IMR-90 (cell line): ENCODE data around the gene ZNF524. TPM values are rescaled to one million over a fixed set of nuclear protein-coding genes. Genes with fewer than 3 reads are reported as not detected.

Experiments
- ATAC-seq: fragments of 200-7000 bp; cut with Tn5 transposase; 2 replicates; pipeline ENCODE4 v1.9.1; 2020; ENCODE audit warnings: low read depth, mild to moderate bottlenecking, moderate library complexity
- BruUV-seq: library from RNA; stranded (reverse); fragments of 400-500 nt; replicated peaks from 2 replicates; lab custom pipeline; 2021; lab: Mats Ljungman, UMichigan
- CTCF ChIA-PET: fragments of 300-600 bp; formaldehyde crosslinking; extraction: SDS; loops from one replicate; lab custom pipeline; 2021; ENCODE audit warnings: antibody characterized with exemption; lab: Yijun Ruan, JAX
- POLR2A ChIA-PET: fragments of 300-600 bp; sonication (Branson Sonifier 250); formaldehyde crosslinking; loops from one replicate; lab custom pipeline; 2022; ENCODE audit warnings: antibody characterized with exemption; ENCODE audit not compliant: unreplicated experiment; lab: Charles Lee
- DNase-seq: peaks from one replicate; pipeline ENCODE4 v3.0.0; 2013
- H2AFZ ChIP-seq: replicated peaks from 2 replicates; pipeline ENCODE3; 2013; ENCODE audit warnings: low read length, mild to moderate bottlenecking; ENCODE audit not compliant: poor library complexity
- H2AK5ac ChIP-seq: 2 replicates; pipeline ENCODE4 v1.6.1; 2013; ENCODE audit warnings: low read depth, low read length, inconsistent platforms
- H2AK9ac ChIP-seq: replicated peaks from 2 replicates; pipeline ENCODE3; 2013; ENCODE audit warnings: mild to moderate bottlenecking, low read depth, low read length, moderate library complexity; ENCODE audit not compliant: poor library complexity
- H2BK120ac ChIP-seq: 2 replicates; pipeline ENCODE4 v1.6.1; 2013; ENCODE audit warnings: low read depth, low read length, inconsistent platforms
- H2BK15ac ChIP-seq: 3 replicates; pipeline ENCODE4 v1.6.1; 2013; ENCODE audit warnings: low read depth, low read length, inconsistent platforms
- H2BK20ac ChIP-seq: 2 replicates; pipeline ENCODE4 v1.6.1; 2013; ENCODE audit warnings: low read depth, mild to moderate bottlenecking, inconsistent platforms, low read length, moderate library complexity
- H2BK5ac ChIP-seq: 2 replicates; pipeline ENCODE4 v1.6.1; 2013; ENCODE audit warnings: mild to moderate bottlenecking, low read depth, low read length, inconsistent platforms; ENCODE audit not compliant: poor library complexity, severe bottlenecking
- H3K14ac ChIP-seq: replicated peaks from 2 replicates; pipeline ENCODE4 v1.6.1; 2013; ENCODE audit warnings: low read depth, low read length, inconsistent platforms
- H3K18ac ChIP-seq: 2 replicates; pipeline ENCODE4 v1.6.1; 2013; ENCODE audit warnings: low read depth, low read length, control low read depth
- H3K23ac ChIP-seq: 2 replicates; pipeline ENCODE4 v1.6.1; 2013; ENCODE audit warnings: low read depth, low read length, inconsistent platforms
- H3K27ac ChIP-seq: 2 replicates; pipeline ENCODE4 v1.5.1; 2013; ENCODE audit warnings: mild to moderate bottlenecking, control low read depth, low read length; ENCODE audit not compliant: insufficient read depth
- H3K27me3 ChIP-seq: 2 replicates; pipeline ENCODE4 v1.6.1; 2013; ENCODE audit warnings: low read length; ENCODE audit not compliant: control insufficient read depth, insufficient read depth
- H3K36me3 ChIP-seq: 2 replicates; pipeline ENCODE4 v1.6.1; 2013; ENCODE audit warnings: low read length, mixed read lengths; ENCODE audit not compliant: control insufficient read depth, insufficient read depth
- H3K4ac ChIP-seq: 2 replicates; pipeline ENCODE4 v1.6.1; 2013; ENCODE audit warnings: low read depth, low read length, inconsistent platforms
- H3K4me1 ChIP-seq: 2 replicates; pipeline ENCODE4 v1.6.1; 2013; ENCODE audit warnings: low read length, mixed read lengths; ENCODE audit not compliant: control insufficient read depth, insufficient read depth
- H3K4me2 ChIP-seq: 2 replicates; pipeline ENCODE4 v1.6.1; 2013; ENCODE audit warnings: low read depth, mild to moderate bottlenecking, control low read depth, low read length, moderate library complexity
- H3K4me3 ChIP-seq: 2 replicates; pipeline ENCODE4 v1.5.1; 2013; ENCODE audit warnings: low read depth, mild to moderate bottlenecking, control low read depth, low read length, moderate library complexity; ENCODE audit not compliant: insufficient read depth
- H3K56ac ChIP-seq: 2 replicates; pipeline ENCODE4 v1.6.1; 2013; ENCODE audit warnings: low read length, inconsistent platforms; ENCODE audit not compliant: insufficient read depth; ENCODE audit errors: extremely low read depth
- H3K79me1 ChIP-seq, 2 experiments: 2 replicates each; pipeline ENCODE4 v1.6.1; 2013; ENCODE audit warnings: low read length in 2 of 2, inconsistent platforms in 1 of 2, low read depth in 1 of 2
- H3K9ac ChIP-seq: 2 replicates; pipeline ENCODE4 v1.6.1; 2013; ENCODE audit warnings: low read depth, low read length, control low read depth
- H3K9me1 ChIP-seq: 2 replicates; pipeline ENCODE4 v1.6.1; 2013; ENCODE audit warnings: low read length, inconsistent platforms; ENCODE audit not compliant: insufficient read depth
- H3K9me3 ChIP-seq: 2 replicates; pipeline ENCODE4 v1.6.1; 2013; ENCODE audit warnings: low read length; ENCODE audit not compliant: control insufficient read depth, insufficient read depth
- H4K20me1 ChIP-seq: 2 replicates; pipeline ENCODE4 v1.6.1; 2013; ENCODE audit warnings: low read length, inconsistent platforms; ENCODE audit not compliant: insufficient read depth
- H4K5ac ChIP-seq: 2 replicates; pipeline ENCODE4 v1.6.1; 2013; ENCODE audit warnings: mild to moderate bottlenecking, low read depth, low read length, control low read depth
- H4K8ac ChIP-seq, 2 experiments: 2 replicates each; pipeline ENCODE4 v1.6.1; 2013; ENCODE audit warnings: low read depth in 2 of 2, low read length in 2 of 2, control low read depth in 1 of 2, inconsistent platforms in 1 of 2
- H4K91ac ChIP-seq: 2 replicates; pipeline ENCODE4 v1.6.1; 2013; ENCODE audit warnings: low read depth, low read length, inconsistent platforms; ENCODE audit not compliant: insufficient read depth
- BHLHE40 ChIP-seq: fragments of 150-350 bp; IDR thresholded peaks from 2 replicates; pipeline ENCODE4 v1.6.1; 2016; ENCODE audit warnings: mild to moderate bottlenecking, low read depth, low read length
- FOS ChIP-seq: fragments of 150-350 bp; IDR thresholded peaks from 2 replicates; pipeline ENCODE4 v1.6.1; 2016; ENCODE audit warnings: low read depth, low read length
- MAFK ChIP-seq: IDR thresholded peaks from 2 replicates; pipeline ENCODE4 v1.6.1; 2012; ENCODE audit warnings: low read depth, low read length, improper control_type of control experiment
- MXI1 ChIP-seq: IDR thresholded peaks from 2 replicates; pipeline ENCODE4 v1.6.1; 2012; ENCODE audit warnings: low read depth, mild to moderate bottlenecking, low read length, moderate library complexity, borderline replicate concordance
- NFE2L2 ChIP-seq: fragments of 150-350 bp; IDR thresholded peaks from 2 replicates; pipeline ENCODE4 v1.6.1; 2016; ENCODE audit warnings: low read depth, mild to moderate bottlenecking, low read length
- POLR2A ChIP-seq: IDR thresholded peaks from 2 replicates; pipeline ENCODE4 v1.6.1; 2012; ENCODE audit warnings: mild to moderate bottlenecking, low read depth, low read length
- RFX5 ChIP-seq: IDR thresholded peaks from 2 replicates; pipeline ENCODE4 v1.8.0; 2012; ENCODE audit warnings: low read depth, mild to moderate bottlenecking, low read length, moderate library complexity
- SMC3 ChIP-seq: fragments of 150-350 bp; IDR thresholded peaks from 2 replicates; pipeline ENCODE4 v1.6.1; 2016; ENCODE audit warnings: low read depth, mild to moderate bottlenecking, antibody characterized with exemption, low read length, moderate library complexity
- WGBS, 2 experiments: methylation state at CpG; one replicate each; pipeline versions ENCODE4 v1.1.5 to v1.1.7; 2013; ENCODE audit warnings: missing lambda C conversion rate in 2 of 2; ENCODE audit not compliant: insufficient read length in 1 of 2; ENCODE audit errors: extremely low coverage in 2 of 2; 5-methylcytosine and 5-hydroxymethylcytosine counted together
- dilution Hi-C: fragments of 300-500 bp; cut with HindIII; formaldehyde crosslinking; loops from one replicate; pipeline ENCODE4 v1.14.3; 2018; ENCODE audit warnings: low sequenced_read_pairs; ENCODE audit not compliant: unreplicated experiment
- in situ Hi-C: fragments of 300-500 bp; cut with MboI; formaldehyde crosslinking; loops from 3 replicates; pipeline ENCODE4 v1.14.3; 2019; ENCODE audit warnings: low sequenced_read_pairs, inconsistent platforms, mixed read lengths
- intact Hi-C: fragments of 100-400 bp; cut with micrococcal nuclease; formaldehyde crosslinking; loops from 2 replicates; pipeline ENCODE4 v1.10.0; 2022
- polyA plus RNA-seq, 3 experiments: library from polyadenylated mRNA; depleted of rRNA; stranded (reverse); fragments of >200 nt; gene quantifications; 2 replicates each; pipeline ENCODE4 v1.2.3, GENCODE V29; 2012; ENCODE audit warnings: low replicate concordance in 1 of 3
- total RNA-seq: library from RNA; depleted of rRNA; stranded (reverse); fragments of >200 nt; gene quantifications from 2 replicates; pipeline ENCODE4 v1.2.3, GENCODE V29; 2012

The ZNF524 gene
- total and polyA plus RNA-seq, 2 of the 4 experiments (the other 2 are of a cell fraction), result 2.3 to 6.6 TPM

GRCh38 chr19:55596304-55596703, 3.8 kb upstream of the ZNF524 start:
- Histone ChIP-seq H3K14ac (no peak overlapping the region), H2AK9ac (no peak overlapping the region), H3K4me1 (peaks cover 4% of the 10 kb centered on the region; the same call in 1 of the 2 replicates), H3K27ac (no peak overlapping the region), H2BK20ac (no peak overlapping the region), H2BK5ac (no peak overlapping the region), H3K36me3 (peaks cover 42% of the 10 kb centered on the region), H3K9ac (no peak overlapping the region), H3K4me3 (no peak overlapping the region), H4K20me1 (no peaks in the 10 kb centered on the region), H2AK5ac (no peak overlapping the region), H3K18ac (no peak overlapping the region), H3K23ac (no peak overlapping the region), H3K4ac (no peak overlapping the region), H4K5ac (no peak overlapping the region), H3K9me1 (peaks cover 11% of the 10 kb centered on the region), H4K91ac (no peak overlapping the region), H3K56ac (no peak overlapping the region), H2AFZ (no peak overlapping the region), H3K27me3 (no peaks in the 10 kb centered on the region), H3K4me2 (no peak overlapping the region), H3K9me3 (no peaks in the 10 kb centered on the region), H2BK15ac (no peak overlapping the region), H3K79me1 (peaks cover 15 to 28% of the 10 kb centered on the region in 2 experiments), H2BK120ac (no peak overlapping the region), H4K8ac (no peak overlapping the region)
- WGBS, 2 experiments, result 100% methylated on average over 2 of the region's 3 CpGs; no CpG with 5 or more reads in 1 of the 2 experiments
- POLR2A ChIA-PET, result no interaction called here
- no peak for DNase-seq
- in situ Hi-C loops, result no loop called here
- no TSS peak for BruUV-seq
- dilution Hi-C loops, result no loop called here
- intact Hi-C loops, result no loop called here
- TF ChIP-seq BHLHE40 (no peak), NFE2L2 (no peak), SMC3 (no peak), POLR2A (no peak), FOS (no peak), MAFK (no peak), RFX5 (no peak), MXI1 (no peak)
- ATAC-seq, result no peak
- CTCF ChIA-PET, result no interaction called here
